ENCODE results near the gene UQCRH.

DNA sequence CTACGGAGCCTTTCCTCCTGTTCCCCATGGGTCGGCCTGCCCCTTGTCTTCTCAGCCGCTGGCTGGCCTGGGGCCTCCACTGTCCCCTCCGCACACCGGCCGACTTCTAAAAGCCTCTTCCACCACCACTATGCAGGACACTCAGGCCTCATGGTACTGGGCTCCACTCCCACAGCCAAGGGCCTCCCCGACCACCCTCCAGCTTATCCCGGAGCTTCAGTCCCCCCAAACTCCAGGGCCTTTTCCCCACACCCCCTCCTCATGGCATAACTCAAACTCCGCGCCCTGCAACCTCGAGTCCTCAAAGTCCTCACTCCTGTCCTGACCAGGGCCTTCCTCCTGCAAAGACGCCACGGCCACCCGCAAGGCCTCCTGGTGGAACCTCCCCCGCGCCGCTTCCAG is 2.1 kb upstream of the UQCRH start:
- TF ChIP-seq TAF1 (IDR thresholded peaks at IDR 0.05; ENCODE audit: borderline replicate concordance, insufficient read depth, low read length) (no peak), POLR2AphosphoS5 (IDR thresholded peaks at IDR 0.05; ENCODE audit: low read depth, low read length) (0 out of 2 replicates have a peak, but pooled peaks have one; percentile 24), SIN3A (IDR thresholded peaks at IDR 0.05; ENCODE audit: borderline replicate concordance, insufficient read depth, low read length) (no peak)
- TF ChIP-seq, protein P1, sequence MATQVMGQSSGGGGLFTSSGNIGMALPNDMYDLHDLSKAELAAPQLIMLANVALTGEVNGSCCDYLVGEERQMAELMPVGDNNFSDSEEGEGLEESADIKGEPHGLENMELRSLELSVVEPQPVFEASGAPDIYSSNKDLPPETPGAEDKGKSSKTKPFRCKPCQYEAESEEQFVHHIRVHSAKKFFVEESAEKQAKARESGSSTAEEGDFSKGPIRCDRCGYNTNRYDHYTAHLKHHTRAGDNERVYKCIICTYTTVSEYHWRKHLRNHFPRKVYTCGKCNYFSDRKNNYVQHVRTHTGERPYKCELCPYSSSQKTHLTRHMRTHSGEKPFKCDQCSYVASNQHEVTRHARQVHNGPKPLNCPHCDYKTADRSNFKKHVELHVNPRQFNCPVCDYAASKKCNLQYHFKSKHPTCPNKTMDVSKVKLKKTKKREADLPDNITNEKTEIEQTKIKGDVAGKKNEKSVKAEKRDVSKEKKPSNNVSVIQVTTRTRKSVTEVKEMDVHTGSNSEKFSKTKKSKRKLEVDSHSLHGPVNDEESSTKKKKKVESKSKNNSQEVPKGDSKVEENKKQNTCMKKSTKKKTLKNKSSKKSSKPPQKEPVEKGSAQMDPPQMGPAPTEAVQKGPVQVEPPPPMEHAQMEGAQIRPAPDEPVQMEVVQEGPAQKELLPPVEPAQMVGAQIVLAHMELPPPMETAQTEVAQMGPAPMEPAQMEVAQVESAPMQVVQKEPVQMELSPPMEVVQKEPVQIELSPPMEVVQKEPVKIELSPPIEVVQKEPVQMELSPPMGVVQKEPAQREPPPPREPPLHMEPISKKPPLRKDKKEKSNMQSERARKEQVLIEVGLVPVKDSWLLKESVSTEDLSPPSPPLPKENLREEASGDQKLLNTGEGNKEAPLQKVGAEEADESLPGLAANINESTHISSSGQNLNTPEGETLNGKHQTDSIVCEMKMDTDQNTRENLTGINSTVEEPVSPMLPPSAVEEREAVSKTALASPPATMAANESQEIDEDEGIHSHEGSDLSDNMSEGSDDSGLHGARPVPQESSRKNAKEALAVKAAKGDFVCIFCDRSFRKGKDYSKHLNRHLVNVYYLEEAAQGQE (IDR thresholded peaks at IDR 0.05; ENCODE audit: insufficient read depth in 1 of 2, low read depth in 2 of 2, low read length in 2 of 2): no peak

Measured in PFSK-1 (cell line).